Measurements from ENCODE around the gene ITIH5. TPM values are rescaled to one million over a fixed set of nuclear protein-coding genes. Genes with fewer than 3 reads are reported as not detected.

Gene ITIH5
- total and polyA plus RNA-seq, 2 donors (not counting 1 experiment from before 2014, with no cell fraction given): not detected

GRCh38 chr10:7605565-7606295 is 61.0 kb downstream of the ITIH5 start:
- H3K27ac ChIP-seq (ENCODE audit: low read length in 2 of 2): no peak overlapping the region
- no peaks in the 10 kb centered on the region for H3K79me2 ChIP-seq (ENCODE audit: control insufficient read depth, insufficient read depth, low read length)
- WGBS (ENCODE audit: insufficient coverage): 92% methylated on average over 9 of the region's 11 CpGs
- H3K9ac ChIP-seq (ENCODE audit: low read length): no peak overlapping the region
- H3K9me3 ChIP-seq (ENCODE audit: control extremely low read depth in 1 of 3, control insufficient read depth in 2 of 3, insufficient read depth in 1 of 3, low read length in 2 of 3): no peaks in the 10 kb centered on the region
- H4K20me1 ChIP-seq (ENCODE audit: control insufficient read depth, insufficient read depth, low read length, poor library complexity, severe bottlenecking): no peaks in the 10 kb centered on the region
- Mint-ChIP-seq H3K27ac (no peak overlapping the region), H3K4me3 (no peak overlapping the region), H3K9me3 (ENCODE audit: insufficient read depth) (no peaks in the 10 kb centered on the region), H3K27me3 (peaks cover 3% of the 10 kb centered on the region), H3K4me1 (no peaks in the 10 kb centered on the region)
- no peak for TF ChIP-seq EZH2 (IDR thresholded peaks at IDR 0.05; ENCODE audit: borderline replicate concordance, insufficient read depth, low read depth, low read length, poor library complexity, severe bottlenecking)
- TF ChIP-seq, protein P1, sequence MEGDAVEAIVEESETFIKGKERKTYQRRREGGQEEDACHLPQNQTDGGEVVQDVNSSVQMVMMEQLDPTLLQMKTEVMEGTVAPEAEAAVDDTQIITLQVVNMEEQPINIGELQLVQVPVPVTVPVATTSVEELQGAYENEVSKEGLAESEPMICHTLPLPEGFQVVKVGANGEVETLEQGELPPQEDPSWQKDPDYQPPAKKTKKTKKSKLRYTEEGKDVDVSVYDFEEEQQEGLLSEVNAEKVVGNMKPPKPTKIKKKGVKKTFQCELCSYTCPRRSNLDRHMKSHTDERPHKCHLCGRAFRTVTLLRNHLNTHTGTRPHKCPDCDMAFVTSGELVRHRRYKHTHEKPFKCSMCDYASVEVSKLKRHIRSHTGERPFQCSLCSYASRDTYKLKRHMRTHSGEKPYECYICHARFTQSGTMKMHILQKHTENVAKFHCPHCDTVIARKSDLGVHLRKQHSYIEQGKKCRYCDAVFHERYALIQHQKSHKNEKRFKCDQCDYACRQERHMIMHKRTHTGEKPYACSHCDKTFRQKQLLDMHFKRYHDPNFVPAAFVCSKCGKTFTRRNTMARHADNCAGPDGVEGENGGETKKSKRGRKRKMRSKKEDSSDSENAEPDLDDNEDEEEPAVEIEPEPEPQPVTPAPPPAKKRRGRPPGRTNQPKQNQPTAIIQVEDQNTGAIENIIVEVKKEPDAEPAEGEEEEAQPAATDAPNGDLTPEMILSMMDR (IDR thresholded peaks at IDR 0.05): no peak
- H3K4me3 ChIP-seq (ENCODE audit: control extremely low read depth in 1 of 5, extremely low read depth in 1 of 5, insufficient read depth in 1 of 5, low read depth in 2 of 5, low read length in 4 of 5): no peak overlapping the region
- peaks cover 0 to 2% (median 0%) of the 10 kb centered on the region in 4 experiments for H3K27me3 ChIP-seq (replicated peaks in 1 of 4; ENCODE audit: control extremely low read depth in 1 of 4, control insufficient read depth in 3 of 4, insufficient read depth in 4 of 4, low read length in 3 of 4)
- no peak overlapping the region for H2AFZ ChIP-seq (ENCODE audit: insufficient read depth, low read depth, low read length, poor library complexity, severe bottlenecking)
- ATAC-seq (ENCODE audit: low read depth): no peak
- ChIA-PET CTCF (no interaction called here), POLR2A (no interaction called here)
- no peaks in the 10 kb centered on the region for H3K4me1 ChIP-seq (ENCODE audit: control insufficient read depth in 2 of 2, insufficient read depth in 2 of 2, low read length in 2 of 2)
- H3K4me2 ChIP-seq (replicated peaks; ENCODE audit: low read depth, low read length, poor library complexity, severe bottlenecking): no peak overlapping the region
- DNase-seq: no peak
- no peaks in the 10 kb centered on the region for H3K36me3 ChIP-seq (replicated peaks in 1 of 2; ENCODE audit: control extremely low read depth in 1 of 2, control insufficient read depth in 1 of 2, extremely low read depth in 1 of 2, insufficient read depth in 2 of 2, low read length in 1 of 2)
- intact Hi-C loops (cut with micrococcal nuclease): no loop called here

- H3K4me2 ChIP-seq (replicated peaks; ENCODE audit: low read depth, low read length, poor library complexity, severe bottlenecking): no peak overlapping the region
- ATAC-seq (ENCODE audit: low read depth): no peak
- Mint-ChIP-seq H3K4me3 (no peak overlapping the region), H3K9me3 (ENCODE audit: insufficient read depth) (no peaks in the 10 kb centered on the region), H3K27me3 (peaks cover 9% of the 10 kb centered on the region), H3K4me1 (no peaks in the 10 kb centered on the region), H3K27ac (no peak overlapping the region)
- H4K20me1 ChIP-seq (ENCODE audit: control insufficient read depth, insufficient read depth, low read length, poor library complexity, severe bottlenecking): no peaks in the 10 kb centered on the region
- H3K9me3 ChIP-seq (ENCODE audit: control extremely low read depth in 1 of 3, control insufficient read depth in 2 of 3, insufficient read depth in 1 of 3, low read length in 2 of 3): no peaks in the 10 kb centered on the region
- CTCF ChIA-PET: no interaction called here
- H3K27ac ChIP-seq (ENCODE audit: low read length in 2 of 2): no peak overlapping the region
- POLR2A ChIA-PET: no interaction called here
- no peaks in the 10 kb centered on the region for H3K79me2 ChIP-seq (ENCODE audit: control insufficient read depth, insufficient read depth, low read length)
- H3K4me1 ChIP-seq (ENCODE audit: control insufficient read depth in 2 of 2, insufficient read depth in 2 of 2, low read length in 2 of 2): no peaks in the 10 kb centered on the region
- intact Hi-C loops (cut with micrococcal nuclease): no loop called here
- no peak overlapping the region for H3K4me3 ChIP-seq (ENCODE audit: control extremely low read depth in 1 of 5, extremely low read depth in 1 of 5, insufficient read depth in 1 of 5, low read depth in 2 of 5, low read length in 4 of 5)
- H3K27me3 ChIP-seq (replicated peaks in 1 of 4; ENCODE audit: control extremely low read depth in 1 of 4, control insufficient read depth in 3 of 4, insufficient read depth in 4 of 4, low read length in 3 of 4): no peaks in the 10 kb centered on the region
- no peak overlapping the region for H2AFZ ChIP-seq (ENCODE audit: insufficient read depth, low read depth, low read length, poor library complexity, severe bottlenecking)
- no peak overlapping the region for H3K9ac ChIP-seq (ENCODE audit: low read length)
- no peak for TF ChIP-seq EZH2 (IDR thresholded peaks at IDR 0.05; ENCODE audit: borderline replicate concordance, insufficient read depth, low read depth, low read length, poor library complexity, severe bottlenecking)
- TF ChIP-seq, protein P1 (IDR thresholded peaks at IDR 0.05): no peak
- H3K36me3 ChIP-seq (replicated peaks in 1 of 2; ENCODE audit: control extremely low read depth in 1 of 2, control insufficient read depth in 1 of 2, extremely low read depth in 1 of 2, insufficient read depth in 2 of 2, low read length in 1 of 2): no peaks in the 10 kb centered on the region
- DNase-seq: no peak
- 79% methylated on average over 3 of the region's 3 CpGs for WGBS (ENCODE audit: insufficient coverage)
Measured at GRCh38 chr10:7601023-7601656, 65.6 kb downstream of the ITIH5 start.
